Measurements from ENCODE around the gene FXN. TPM values are rescaled to one million over a fixed set of nuclear protein-coding genes. Genes with fewer than 3 reads are reported as not detected.

The FXN gene
- total RNA-seq, 1 donor from 2014 or later, result 36.6 TPM

Other genes starting within 250 kb of the FXN start
- not detected for gene PRKACG, start 21.6 kb upstream of the FXN start, total RNA-seq
- 110 TPM for gene TJP2, start 138.5 kb downstream of the FXN start, total RNA-seq